ENCODE data around the gene RCBTB1.

The RCBTB1 gene

DNA sequence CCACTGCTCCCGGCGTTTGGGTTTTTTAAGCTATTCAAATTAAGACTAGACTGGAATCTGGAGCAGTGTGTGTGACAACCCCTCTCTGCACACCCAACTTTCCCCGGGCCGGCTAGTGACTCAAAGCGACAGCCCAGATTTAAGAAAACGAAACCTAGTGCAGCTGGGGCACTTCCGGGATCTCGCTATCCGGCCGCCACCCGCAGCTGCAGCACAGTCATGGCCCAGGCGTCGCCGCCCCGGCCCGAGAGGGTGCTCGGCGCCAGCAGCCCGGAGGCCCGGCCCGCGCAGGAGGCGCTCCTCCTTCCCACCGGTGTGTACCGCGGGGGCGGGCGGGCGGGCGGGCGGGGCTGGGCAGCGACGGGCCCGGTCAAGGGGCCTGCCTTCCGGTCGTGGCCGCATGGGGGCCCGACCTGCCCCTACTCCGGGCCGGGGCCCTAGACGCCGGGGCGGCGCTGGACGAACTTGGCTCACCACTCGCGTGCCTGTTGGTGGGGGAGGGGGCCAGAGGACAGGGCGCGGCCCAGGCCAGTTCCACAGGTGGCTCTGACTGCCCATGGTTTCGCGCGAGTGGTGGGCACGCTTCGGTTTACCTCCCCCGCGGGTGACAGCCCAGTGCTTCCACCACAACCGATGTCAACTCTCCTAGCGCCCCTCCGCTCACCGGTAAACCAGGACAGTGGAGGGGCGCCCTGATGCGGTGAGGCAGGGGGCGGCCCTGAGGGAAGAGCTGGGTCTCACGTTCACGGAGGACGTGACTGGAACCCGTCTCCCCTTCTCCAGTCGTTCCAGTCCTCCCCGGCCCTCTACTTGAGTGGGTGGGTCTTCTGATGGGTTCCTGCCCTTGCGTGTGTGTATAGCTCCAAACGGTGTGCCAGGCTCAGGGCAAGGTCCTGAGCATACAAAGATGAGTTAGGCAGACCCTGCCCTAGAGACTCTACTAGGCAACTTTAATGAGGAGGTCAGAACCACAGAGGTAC is 89.3 kb downstream of the RCBTB1 start, which contains the start of gene PHF11:
Gene PHF11, plus strand, starts transcription at position 171 of the 980 bp plus-strand sequence. Its CDS starts 49 bp downstream, at position 220.
- peak; percentile 78 for DNase-seq (ENCODE audit: low read depth)
- TF ChIP-seq CTCF (conservative IDR thresholded peaks at IDR 0.05; ENCODE audit: low read length), result no peak
- H3K4me3 ChIP-seq (ENCODE audit: low read length), result peak within 1 kb of the TSS; percentile 68

- TF ChIP-seq CTCF (conservative IDR thresholded peaks at IDR 0.05; ENCODE audit: low read length), result no peak
- no peak for DNase-seq (ENCODE audit: low read depth)
- H3K4me3 ChIP-seq (ENCODE audit: low read length), result peak overlapping the region; percentile 68
Measured at GRCh38 chr13:49494645-49495044, 90.7 kb downstream of the RCBTB1 start.

- DNase-seq (ENCODE audit: low read depth), result no peak
- H3K4me3 ChIP-seq (ENCODE audit: low read length), result no peak overlapping the region
- no peak for TF ChIP-seq CTCF (conservative IDR thresholded peaks at IDR 0.05; ENCODE audit: low read length)
Measured at GRCh38 chr13:49488563-49488962, 96.8 kb downstream of the RCBTB1 start.

Measured in AG10803 (cell line).